Fibroblast of the aortic adventitia (primary cell): ENCODE data around the gene DDX41. TPM values are rescaled to one million over a fixed set of nuclear protein-coding genes. Genes with fewer than 3 reads are reported as not detected.

Source experiments
- DNase-seq: peaks from one replicate; pipeline ENCODE4 v3.0.0-alpha.2; 2010; ENCODE audit warnings: low read depth
- H3K4me3 ChIP-seq: 2 replicates; pipeline ENCODE4 v1.5.1; 2011; ENCODE audit warnings: low read depth, mild to moderate bottlenecking, control low read depth, low read length, moderate library complexity
- CTCF ChIP-seq: IDR thresholded peaks from 2 replicates; pipeline ENCODE4 v1.5.1; 2011; ENCODE audit warnings: mild to moderate bottlenecking, low read length, control low read depth, inconsistent platforms; ENCODE audit not compliant: insufficient read depth
- total RNA-seq: library from RNA; depleted of rRNA; stranded (reverse); fragments of >200 nt; gene quantifications from 2 replicates; pipeline ENCODE4 v1.2.3, GENCODE V29; 2012; ENCODE audit warnings: low replicate concordance

The DDX41 gene
- total RNA-seq, 1 donor: 58.5 TPM

GRCh38 chr5:177468329-177468684 lies 48.5 kb downstream of the DDX41 start:
- no peak for DNase-seq
- no peak for TF ChIP-seq CTCF

GRCh38 chr5:177467436-177467835 lies 49.3 kb downstream of the DDX41 start:
- DNase-seq: no peak
- H3K4me3 ChIP-seq: no peak overlapping the region
- no peak for TF ChIP-seq CTCF

More at GRCh38 chr5:177468329-177468684, 48.5 kb downstream of the DDX41 start:
- H3K4me3 ChIP-seq: no peak overlapping the region

- no peak for TF ChIP-seq CTCF
- DNase-seq: no peak
Measured at GRCh38 chr5:177466861-177467260, 49.9 kb downstream of the DDX41 start.

GRCh38 chr5:177465044-177465443 lies 51.7 kb downstream of the DDX41 start:
- TF ChIP-seq CTCF: no peak
- DNase-seq: no peak
- no peak overlapping the region for H3K4me3 ChIP-seq

More at GRCh38 chr5:177466861-177467260, 49.9 kb downstream of the DDX41 start:
- H3K4me3 ChIP-seq: no peak overlapping the region

- TF ChIP-seq CTCF: no peak
- DNase-seq: no peak
- H3K4me3 ChIP-seq: no peak overlapping the region
Measured at GRCh38 chr5:177462021-177462670, 54.6 kb downstream of the DDX41 start.

Other genes with a start within 250 kb of the DDX41 start
- 11.6 and 104 TPM in 2 replicates for gene RAB24, start 213.2 kb downstream of the DDX41 start, total RNA-seq
- gene PRELID1, start 213.2 kb downstream of the DDX41 start, total RNA-seq: 118 and 120 TPM in 2 replicates
- 2.6 and 17.5 TPM in 2 replicates for gene MXD3, start 205.1 kb downstream of the DDX41 start, total RNA-seq
- gene LMAN2, start 165.3 kb downstream of the DDX41 start, total RNA-seq: 116 and 190 TPM in 2 replicates
- 3.1 and 28.9 TPM in 2 replicates for gene RGS14, start 159.0 kb downstream of the DDX41 start, total RNA-seq
- gene SLC34A1, start 132.5 kb downstream of the DDX41 start, total RNA-seq: not detected in 2 replicates
- gene PFN3, start 116.3 kb downstream of the DDX41 start, total RNA-seq: not detected in 2 replicates
- 0.27 and 1.4 TPM in 2 replicates for gene F12, start 107.4 kb downstream of the DDX41 start, total RNA-seq
- 9.3 and 15.7 TPM in 2 replicates for gene GRK6, start 90.3 kb downstream of the DDX41 start, total RNA-seq
- gene PRR7, start 70.1 kb downstream of the DDX41 start, total RNA-seq: 2.2 and 8.8 TPM in 2 replicates
- 151 and 188 TPM in 2 replicates for gene DBN1, start 43.3 kb downstream of the DDX41 start, total RNA-seq
- 13.7 and 91.4 TPM in 2 replicates for gene PDLIM7, start 19.4 kb downstream of the DDX41 start, total RNA-seq
- gene DOK3, start 7.1 kb downstream of the DDX41 start, total RNA-seq: 0.99 and 1.3 TPM in 2 replicates
- 13.7 and 20.2 TPM in 2 replicates for gene FAM193B, start 37.6 kb upstream of the DDX41 start, total RNA-seq
- gene TMED9, start 75.2 kb upstream of the DDX41 start, total RNA-seq: 40.9 and 90.7 TPM in 2 replicates
- 16.8 and 21.5 TPM in 2 replicates for gene B4GALT7, start 83.2 kb upstream of the DDX41 start, total RNA-seq